ENCODE measurements around the gene ZSWIM7.

DNA sequence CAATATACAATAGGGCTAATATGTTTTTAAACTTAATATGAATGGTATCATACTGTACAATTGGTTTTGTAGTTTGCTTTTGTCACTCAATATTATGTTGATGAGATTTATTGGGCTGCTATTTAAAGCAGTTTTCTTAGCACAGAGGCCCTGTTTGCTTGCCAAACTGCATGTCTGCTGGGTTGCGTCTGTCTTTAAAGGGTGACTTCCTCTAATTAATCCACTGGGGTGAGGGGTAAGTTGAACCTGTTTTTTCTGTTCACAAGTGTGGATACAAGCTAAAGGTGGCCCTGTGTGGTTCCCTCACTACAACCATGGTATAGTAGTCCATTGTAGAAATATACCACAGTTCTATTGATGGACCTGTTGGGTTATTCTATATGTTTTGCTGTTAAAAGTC lies 19.8 kb upstream of the ZSWIM7 start:
- TF ChIP-seq, protein P1, sequence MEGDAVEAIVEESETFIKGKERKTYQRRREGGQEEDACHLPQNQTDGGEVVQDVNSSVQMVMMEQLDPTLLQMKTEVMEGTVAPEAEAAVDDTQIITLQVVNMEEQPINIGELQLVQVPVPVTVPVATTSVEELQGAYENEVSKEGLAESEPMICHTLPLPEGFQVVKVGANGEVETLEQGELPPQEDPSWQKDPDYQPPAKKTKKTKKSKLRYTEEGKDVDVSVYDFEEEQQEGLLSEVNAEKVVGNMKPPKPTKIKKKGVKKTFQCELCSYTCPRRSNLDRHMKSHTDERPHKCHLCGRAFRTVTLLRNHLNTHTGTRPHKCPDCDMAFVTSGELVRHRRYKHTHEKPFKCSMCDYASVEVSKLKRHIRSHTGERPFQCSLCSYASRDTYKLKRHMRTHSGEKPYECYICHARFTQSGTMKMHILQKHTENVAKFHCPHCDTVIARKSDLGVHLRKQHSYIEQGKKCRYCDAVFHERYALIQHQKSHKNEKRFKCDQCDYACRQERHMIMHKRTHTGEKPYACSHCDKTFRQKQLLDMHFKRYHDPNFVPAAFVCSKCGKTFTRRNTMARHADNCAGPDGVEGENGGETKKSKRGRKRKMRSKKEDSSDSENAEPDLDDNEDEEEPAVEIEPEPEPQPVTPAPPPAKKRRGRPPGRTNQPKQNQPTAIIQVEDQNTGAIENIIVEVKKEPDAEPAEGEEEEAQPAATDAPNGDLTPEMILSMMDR (IDR thresholded peaks at IDR 0.05; ENCODE audit: low read length), result no peak
- TF ChIP-seq EZH2 (optimal IDR thresholded peaks at IDR 0.05; ENCODE audit: low read depth, low read length), result no peak
- TF ChIP-seq EZH2phosphoT487 (IDR thresholded peaks at IDR 0.05; ENCODE audit: low read length), result no peak

Measured in MM.1S (cell line).